Measurements from ENCODE around the gene SLX4.
"Not testable (repeated sequence)": the region's sequence is repeated elsewhere in the genome, so short reads cannot be mapped to it uniquely, and the experiment has no call there.

The SLX4 gene

DNA sequence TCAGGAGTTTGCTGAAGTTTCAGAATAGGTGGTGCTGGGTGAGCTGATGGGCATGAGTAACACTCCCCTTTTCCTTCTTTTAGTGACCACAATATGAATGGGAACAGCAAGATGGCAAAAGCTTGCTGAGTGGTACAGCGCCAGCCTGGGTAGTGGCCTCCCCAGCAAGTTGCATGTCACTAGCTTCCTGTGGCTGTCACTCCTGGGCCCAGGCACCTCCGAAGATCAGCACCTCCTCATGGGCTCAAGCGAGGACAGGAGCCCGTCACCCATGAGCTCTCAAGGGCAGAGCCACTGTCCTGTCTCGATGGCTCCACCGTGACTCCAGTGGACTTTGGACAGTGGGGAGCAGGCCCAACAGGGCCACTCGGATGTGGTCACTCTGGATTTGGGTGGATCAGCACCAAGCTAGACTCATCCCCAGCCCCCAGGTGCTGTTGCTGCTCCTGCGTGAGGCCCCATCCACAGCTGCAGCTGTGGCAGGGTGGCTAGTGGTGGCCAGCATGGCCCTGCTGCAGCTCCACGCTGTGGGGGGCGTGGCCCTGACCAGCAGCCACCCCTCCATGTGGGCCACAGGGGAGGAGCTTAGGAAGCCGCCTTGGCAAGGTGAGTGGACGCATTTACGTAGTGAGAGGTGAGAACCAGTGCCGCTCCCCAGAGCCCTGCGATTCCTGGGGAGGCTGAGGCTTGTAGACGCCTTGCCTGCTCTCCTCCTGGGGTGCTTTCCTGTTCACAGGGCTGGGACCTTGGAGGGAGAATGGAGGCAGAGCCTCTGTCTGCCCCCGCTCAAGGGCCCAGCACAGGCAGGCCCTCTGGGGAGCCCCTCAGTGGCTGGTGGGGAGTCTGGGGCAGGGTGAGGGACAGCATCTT is 29.5 kb upstream of the SLX4 start:
- DNase-seq: no peak

DNA sequence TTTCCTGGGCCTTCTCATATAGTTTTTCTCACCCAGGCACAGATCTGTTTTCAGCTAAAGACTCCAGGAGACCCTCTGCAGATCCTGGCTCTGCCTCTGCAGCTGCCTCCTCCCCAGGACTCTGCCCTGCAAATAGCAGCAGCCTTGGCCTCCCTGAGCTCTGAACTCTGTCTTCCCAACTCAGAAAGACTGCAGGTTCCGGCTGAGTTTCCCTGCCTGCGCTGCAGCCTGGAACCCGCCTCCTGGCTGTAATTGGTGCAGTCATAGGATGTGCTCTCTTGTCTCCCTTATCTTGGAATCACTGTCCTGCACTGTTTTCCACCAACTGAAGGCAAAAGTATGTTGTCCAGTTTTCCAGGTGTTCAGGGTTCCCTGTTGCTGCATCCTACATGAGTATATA is 28.8 kb upstream of the SLX4 start:
- no peak for DNase-seq

DNA sequence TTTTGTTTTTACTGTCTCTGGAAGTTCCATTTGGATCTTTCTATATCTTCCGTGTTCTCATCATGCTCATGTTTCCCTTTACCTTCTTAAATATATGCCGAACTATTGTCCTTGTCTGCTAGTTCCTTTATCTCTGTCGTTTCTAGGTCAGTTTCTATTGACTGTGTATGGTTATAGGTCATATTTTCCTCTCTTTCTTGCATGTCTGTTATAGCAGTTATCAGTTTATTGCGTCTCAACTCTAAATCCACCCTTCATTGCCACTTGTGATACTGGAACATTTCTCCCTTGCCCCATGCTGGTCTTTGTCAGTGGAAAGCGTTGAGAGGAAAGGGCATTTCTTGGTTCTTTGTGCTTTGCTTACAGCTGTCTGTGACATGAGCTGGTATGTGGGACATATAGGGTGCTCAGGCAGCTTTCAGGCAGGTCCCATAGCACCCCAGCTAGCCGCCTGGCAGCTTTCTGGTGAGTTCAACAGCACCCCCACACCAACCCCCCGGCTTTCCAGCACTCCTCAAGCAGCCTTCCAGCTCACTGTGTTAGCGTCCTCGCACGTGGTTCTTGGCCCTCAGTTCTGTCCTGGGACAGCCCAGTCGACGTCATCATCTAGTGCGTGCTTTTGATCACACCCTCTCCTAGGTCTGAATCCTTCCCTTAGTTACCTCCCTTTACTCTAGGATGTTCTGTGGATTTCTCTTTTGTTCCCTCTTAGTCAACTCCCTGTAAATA is 27.7 kb upstream of the SLX4 start:
- no peak for DNase-seq

DNA sequence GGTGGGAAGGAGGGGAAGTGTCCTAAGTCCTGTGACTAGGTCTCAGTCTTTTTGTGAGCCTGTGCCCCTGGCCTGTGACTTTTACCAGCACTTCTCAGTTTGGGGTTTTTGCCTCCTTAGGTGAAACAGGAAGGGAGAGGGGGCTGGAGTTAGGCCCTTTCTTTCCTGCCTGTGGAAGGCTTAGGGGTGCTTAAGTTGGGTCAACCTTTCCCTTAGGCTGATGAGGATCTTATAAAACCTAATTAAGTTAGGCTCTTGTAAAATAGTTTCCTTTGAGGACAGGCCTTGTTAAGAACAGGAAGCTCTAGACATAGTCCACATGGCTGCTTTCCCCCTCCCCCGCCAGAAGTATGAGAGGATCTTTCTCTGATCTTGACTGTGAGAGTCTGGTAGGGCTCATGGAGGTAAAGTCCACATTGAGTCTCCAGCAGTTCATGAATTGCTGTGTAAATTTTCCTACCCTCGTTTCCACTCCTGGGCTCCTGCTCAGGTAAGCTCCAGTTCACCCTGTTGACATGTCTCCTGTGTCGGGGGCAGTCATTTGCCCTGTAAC is 26.0 kb upstream of the SLX4 start:
- DNase-seq: no peak

DNA sequence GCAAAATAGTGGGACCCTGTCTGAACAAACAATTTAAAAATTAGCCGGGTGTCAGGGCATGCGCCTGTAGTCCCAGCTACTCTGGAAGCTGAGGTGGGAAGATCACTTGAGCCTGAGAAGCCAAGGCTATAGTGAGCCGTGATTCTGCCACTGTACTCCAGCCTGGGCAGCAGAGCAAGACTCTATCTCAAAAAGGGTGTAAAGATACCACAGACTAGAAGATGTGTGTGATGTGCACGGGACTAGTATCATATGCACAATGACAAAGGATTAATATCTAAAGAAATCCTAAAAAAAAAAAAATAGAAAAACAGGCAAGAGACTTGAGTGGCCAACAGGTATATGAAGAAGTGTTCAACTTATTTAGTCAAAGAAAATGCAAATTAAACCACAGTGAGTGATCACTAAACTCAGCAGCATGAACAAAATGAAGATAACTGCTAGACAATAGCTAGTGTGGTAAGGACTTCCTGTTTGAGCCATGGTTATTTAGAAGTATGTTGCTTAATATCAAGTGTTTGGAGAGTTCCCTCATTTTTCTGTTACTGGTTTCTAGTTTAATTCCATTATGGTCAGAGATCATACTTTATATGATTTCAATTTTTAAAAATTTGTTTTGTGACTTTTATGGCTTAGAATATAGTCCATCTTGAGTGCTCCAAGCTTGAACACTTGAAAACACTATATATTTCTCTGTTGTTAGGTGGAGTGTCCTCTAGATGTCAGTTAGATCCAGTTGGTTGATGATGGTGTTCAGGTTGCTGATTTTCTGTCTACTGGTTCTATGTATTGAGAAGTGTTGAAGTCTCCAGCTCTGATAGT is 14.7 kb upstream of the SLX4 start:
- DNase-seq: no peak

DNA sequence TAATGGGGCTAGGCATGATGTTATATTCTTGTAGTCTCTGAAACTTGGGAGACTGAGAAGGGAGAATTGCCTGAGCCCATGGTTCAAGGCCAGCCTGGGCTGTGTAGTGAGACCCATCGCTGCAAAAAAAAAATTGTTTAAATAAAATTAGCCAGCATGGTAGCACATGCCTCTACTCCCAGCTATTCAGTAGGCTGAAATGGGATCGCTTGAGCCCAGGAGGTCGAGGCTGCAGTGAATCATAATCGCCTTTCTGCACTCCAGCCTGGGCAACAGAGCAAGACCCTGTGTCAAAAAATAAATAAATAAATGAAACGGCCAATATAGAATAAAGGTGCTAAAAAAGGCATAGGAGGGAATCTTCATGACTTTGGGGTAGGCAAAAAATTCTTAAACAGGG is 13.9 kb upstream of the SLX4 start:
- no peak for DNase-seq

DNA sequence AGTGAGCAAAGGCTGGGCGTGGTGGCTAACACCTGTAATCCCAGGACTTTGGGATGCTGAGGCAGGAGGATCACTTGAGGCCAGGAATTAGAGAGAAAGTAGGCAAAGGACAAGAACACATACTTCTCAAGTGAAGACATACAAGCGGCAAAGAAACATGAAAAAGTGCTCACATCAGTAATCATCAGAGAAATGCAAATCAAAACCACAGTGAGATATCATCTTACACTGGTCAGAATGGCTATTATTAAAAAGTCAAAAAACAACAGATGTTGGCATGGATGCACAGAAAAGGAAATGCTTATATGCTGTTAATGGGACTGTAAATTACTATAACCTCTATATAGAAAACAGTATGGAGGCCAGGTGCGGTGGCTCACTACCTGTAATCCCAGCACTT is 12.2 kb upstream of the SLX4 start:
- DNase-seq: no peak

DNA sequence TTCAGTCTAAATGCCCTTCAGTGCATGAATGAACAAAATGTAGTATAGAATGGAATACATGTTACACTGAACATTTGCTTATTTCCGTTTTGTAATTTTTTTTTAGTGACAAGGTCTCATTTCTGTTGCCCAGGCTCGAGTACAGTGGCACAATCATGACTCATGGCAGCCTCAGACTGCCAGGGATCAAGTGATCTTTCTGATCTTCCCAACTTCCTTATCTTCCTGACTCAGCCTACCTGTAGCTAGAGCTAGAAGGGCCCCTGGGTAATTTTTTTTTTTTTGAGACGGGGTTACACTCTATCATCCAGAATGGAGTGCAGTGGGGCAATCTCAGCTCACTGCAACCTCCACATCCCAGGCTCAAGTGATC is 7.3 kb upstream of the SLX4 start:
- DNase-seq: peak in 1 of 2 experiments; percentile 34

DNA sequence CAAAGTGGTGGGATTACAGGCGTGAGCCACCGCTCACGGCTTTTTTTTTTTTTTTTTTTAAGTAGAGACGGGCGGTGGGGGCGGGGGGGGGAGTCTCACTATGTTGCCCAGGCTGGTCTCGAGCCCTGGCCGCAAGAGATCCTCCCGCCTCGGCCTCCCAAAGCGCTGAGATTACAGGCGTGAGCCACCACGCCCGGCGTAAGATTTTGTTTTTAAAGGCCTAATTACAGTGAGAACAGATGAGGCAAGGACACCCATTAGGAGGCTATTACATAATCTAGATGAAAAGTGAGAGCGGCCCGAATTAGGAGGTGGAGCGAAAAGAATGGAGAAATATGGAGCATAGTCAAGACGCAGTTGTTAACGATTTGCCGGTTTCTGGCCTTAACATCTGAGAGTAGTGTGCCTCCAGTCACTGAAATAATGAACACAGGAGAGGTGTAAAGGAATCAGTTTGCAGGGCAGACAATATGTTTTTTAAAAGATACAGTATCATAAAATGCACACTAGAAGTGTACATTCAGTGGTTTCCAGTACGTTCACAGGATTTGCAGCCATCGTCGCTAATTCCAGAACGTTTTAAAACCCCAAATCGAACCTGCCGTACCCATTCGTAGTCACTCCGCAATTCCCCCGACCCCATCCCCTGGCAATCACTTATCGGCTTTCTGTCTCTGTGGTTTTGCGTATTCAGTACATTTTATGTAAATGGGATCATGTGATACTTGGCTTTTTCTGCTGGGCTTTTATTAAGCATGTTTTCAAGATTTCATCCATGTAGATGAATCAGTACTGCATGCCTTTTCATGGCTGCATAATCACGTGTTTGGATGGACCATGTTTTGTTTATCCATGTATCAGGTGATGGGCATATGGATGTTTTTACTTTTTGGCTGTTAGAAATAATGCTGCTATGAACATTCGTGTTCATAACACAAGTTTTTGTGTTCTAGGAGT is 1.4 kb upstream of the SLX4 start:
- DNase-seq: no peak

DNA sequence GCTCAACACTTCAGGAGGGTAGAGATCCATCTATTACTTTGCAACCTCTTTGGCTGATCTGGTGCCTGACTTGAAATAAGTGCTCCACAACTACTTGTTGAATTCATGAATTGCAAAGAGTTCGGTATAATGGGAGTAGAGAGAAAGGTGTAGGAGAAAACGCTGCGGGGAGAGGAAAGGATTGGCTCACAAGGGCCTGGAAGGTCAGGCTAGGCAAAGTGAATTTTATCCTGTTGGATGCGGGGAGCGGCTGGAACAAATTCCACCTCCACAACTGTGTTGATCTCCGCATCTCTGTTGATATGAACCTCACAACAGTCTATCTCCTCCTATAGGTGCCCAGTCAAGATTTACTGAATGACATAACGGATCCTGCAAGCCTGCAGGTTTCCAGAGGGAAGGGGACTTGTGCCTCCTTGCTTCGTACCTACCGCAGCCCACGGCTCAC is 684 bp downstream of the SLX4 start:
- DNase-seq: no peak

DNA sequence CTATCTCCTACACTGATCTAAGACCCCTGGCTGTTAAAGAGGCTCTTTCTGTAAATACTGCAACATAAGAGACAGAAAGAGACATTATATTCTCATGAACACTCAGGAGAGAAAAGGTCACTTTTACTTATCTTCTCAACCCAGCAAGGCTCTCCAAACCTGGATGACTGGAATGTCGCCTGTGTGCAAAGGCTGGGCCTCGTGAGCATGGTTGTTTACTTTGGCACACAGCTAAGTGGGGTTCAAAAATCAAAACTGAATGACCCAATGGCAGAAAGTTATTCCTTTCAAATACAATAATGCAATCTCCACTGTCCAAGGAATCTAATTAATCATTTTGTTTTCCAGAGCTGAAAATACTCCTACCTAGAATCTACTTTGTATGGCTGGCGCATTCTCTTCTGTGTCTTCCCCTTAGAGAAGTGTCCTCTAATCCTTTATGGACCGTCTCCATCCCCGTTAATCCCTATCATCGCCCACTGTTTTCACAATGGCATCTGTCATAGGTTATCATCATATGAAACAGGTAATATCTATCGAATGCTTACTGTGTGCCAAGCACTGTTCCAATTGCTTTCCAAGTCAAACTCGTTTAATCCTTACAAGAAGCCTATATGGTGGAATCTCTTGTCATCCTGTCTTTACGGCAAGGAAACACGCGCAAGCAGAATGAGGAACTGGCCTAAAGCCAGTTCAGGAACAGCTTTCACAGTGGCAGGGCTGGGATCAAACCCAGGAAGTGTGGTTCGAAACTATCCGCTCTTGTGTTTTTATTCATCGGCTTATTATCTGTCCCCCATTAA is 1.3 kb downstream of the SLX4 start:
- no peak for DNase-seq

DNA sequence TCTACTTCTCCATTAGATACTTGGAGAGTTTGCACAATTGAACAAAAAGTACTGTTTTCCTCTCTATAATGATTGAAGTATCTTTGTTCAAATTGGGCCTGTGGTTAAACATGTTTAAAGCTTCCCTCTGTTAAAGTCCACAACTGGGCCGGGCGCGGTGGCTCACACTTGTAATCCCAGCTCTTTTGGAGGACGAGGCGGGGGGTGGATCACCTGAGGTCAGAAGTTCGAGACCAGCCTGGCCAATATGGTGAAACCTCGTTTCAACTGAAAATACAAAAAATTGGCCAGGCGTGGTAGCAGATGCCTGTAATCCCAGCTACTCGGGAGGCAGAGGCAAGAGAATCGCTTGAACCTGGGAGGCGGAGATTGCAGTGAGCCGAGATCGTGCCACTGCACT is 2.4 kb downstream of the SLX4 start:
- not testable (repeated sequence) for DNase-seq

DNA sequence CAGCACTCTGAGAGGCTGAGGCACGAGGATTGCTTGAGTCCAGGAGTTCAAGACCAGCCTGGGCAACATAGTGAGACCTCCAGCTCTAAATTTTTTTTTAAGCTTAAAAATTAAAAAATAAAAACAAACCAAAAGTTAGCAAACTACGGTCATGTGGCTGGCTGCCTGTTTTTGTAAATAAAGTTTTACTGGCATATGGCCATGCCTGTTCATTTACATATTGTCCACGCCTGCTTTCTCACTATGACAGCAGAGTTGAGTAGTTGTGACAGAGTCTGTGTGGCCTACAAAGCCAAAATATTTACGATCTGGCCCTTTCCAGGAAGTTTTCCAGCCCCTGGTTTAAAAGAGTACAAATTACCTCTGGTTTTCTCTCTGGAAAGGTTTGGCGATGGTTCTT is 3.3 kb downstream of the SLX4 start:
- DNase-seq: no peak

DNA sequence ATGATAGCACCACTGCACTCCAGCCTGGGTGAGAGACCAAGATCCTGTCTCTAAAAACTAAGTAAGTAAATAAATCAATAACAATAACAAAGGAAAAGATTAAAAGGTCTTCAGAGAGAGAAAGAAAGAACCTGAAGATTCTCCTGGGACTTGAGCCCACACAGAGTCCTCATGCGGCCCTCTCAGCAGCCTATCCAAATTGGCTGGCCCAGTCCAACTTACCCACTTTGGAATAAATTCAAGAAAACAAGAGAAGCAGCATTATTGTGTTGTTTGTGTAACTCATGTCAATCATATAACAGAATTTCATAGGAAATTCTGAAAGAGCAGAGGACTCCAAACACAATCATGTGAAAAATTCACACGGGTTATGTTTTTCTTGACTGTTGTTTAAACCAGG is 3.8 kb downstream of the SLX4 start:
- DNase-seq: no peak

DNA sequence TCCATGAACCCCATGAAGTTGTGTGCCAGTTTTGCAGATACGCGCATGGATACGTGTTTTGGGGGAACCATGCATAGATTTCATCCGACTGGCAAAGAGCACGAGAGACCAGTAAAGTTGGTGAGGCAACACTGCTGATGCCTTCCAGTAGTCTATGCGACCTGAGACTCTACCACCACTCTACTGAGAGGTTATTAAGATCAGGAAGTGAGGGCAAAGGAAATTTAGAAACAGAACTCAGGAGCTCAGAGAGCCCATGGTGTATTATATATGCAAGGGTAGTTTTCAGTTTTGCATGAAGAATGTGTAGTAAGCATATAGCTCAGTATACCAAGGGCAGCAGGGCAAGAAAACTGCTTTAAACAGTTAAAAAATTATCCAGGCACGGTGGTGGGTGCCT is 4.2 kb downstream of the SLX4 start:
- DNase-seq: no peak

DNA sequence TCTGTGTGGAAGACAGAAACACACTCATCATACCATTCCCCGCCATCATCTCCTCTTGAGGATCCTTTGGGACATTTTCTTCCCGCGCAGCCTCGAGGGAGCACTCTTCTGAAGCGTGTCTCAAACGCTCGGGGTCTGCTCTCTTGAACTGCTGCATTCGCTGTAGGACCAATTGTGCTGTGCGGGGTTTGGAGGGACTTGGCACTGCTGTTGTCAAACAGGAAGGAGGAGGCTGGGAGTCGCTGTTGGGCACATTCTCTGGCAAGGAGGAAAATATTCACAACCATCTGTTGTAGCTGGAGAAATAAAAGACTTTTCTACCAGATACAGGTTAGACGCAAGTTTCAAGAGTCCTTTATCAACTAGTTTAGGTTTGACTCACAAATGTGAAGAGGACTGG is 5.0 kb downstream of the SLX4 start:
- DNase-seq: no peak

DNA sequence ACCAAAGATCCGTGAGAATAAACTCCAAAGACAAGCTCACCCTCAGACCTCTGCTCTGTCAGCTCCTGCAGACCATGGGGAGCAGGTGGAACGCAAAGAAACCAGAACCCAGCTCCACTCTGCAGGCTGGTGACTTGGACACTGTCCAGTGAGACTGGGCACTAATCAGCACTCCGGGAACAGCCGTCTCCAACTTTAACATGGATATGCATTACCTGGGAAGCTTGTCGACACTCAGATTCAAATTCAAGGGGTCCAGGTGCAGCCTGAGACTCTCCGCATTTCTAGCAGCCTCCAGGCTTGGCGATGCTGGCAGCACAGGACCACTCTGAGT is 9.1 kb downstream of the SLX4 start:
- no peak for DNase-seq

DNA sequence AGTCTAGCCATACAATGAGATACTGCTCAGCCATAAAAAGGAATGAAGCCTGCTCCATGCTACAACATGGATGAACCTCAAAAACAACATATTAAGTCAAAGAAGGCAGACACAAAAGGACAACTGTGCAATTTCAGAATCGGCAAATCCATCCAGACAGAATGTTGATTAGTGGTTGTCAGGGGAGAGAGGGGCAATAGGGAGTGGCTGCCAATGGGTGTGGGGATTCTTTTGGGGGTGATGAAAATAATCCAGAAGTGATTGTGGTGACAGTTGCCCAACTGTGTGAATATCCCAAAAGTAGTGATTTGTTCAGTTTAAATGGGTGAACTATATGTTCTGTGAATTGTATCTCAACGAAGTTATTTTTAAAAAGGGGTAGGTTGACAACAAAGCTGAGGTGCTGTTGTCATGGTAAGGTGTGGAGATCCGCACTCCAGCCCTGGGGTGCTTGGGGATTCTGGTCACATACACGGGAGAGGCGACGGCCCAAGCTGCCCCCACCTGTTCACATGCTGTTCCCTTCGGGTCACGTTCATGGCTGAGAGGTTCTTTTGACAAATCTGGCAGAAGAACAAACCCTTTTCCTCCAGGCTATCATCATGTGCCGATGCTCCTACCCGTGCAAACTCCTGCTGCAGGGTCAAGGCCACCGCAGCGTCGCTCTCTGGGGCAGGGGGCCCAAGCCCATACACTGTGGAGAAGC is 9.6 kb downstream of the SLX4 start:
- no peak for DNase-seq

DNA sequence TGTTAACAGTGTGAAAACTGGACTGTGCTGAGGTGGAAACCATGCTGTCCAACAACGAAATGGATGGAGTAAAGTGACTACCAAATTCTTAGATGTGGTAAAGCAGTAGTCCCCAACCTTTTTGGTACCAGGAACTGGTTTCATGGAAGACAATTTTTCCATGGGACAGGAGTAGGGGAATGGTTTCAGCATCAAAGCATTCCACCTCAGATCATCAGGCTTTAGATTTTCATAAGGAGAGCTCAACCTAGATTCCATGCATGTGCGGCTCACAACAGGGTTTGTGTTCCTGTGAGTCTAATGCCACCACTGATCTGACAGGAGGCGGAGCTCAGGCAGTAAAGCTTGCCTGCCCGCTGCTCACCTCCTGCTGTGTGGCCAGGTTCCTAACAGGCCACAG is 11.5 kb downstream of the SLX4 start:
- no peak for DNase-seq

DNA sequence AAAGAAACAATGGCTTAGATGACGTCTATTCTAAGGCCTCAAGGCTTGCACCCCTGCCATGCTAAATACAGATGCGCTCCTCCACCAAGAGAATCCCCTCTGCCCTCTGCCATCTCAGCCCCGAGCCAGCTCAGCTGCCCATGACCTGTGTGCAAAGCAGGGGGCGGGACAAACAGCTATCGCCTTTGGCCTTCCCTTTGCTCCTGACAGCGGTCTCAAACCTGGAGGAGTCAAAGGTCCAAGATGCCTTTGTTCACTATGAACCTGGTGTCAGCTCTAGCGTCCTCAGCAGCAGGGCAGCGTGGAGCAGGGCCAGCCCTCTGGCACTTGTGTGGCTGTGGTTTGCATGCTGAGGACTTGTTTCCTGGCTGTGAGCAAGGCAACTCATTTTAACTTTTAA is 12.3 kb downstream of the SLX4 start:
- no peak for DNase-seq

DNA sequence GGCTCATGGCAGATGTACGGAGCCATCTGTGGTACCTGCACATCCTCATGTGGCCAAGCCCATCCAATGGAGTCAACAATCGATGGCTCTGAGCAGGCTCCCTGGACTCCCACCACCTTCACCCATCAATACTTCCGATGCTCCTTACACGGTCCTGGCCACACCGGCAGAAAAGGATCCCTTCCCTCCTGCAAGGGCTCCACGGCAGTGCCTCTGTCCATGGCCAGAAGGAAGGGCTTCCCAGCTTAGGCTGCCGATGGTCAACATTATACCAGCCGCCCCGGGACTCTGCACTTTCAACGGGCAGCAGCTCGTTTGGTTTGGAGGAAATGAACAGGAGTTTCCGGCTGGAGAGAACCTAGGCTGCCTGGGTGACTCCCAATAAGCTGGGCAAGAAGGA is 13.2 kb downstream of the SLX4 start:
- DNase-seq: no peak
